NCI-H146 treated with DMSO at 0.1 percent for 48 hours (cell line): ENCODE data around the gene BTBD8.
A peak's percentile ranks its signal among the peaks of the same experiment; 100 is the strongest.
"Not testable (repeated sequence)": the region's sequence is repeated elsewhere in the genome, so short reads cannot be mapped to it uniquely, and the experiment has no call there.

Experiments used
- DNase-seq: peaks from one replicate; lab custom pipeline; 2025; ENCODE audit not compliant: unreplicated experiment; lab: John Stamatoyannopoulos, UW

Gene BTBD8

GRCh38 chr1:92080128-92080985 lies at the start of gene BTBD8:
Gene BTBD8 (plus strand): TSS chr1:92080345. CDS start chr1:92080572, 227 bp downstream.
- peak; percentile 78 for DNase-seq

GRCh38 chr1:92030656-92031107 lies 49.5 kb upstream of the BTBD8 start:
- peak; percentile 52 for DNase-seq

GRCh38 chr1:92031281-92032110 lies 48.6 kb upstream of the BTBD8 start:
- no peak for DNase-seq

GRCh38 chr1:92037400-92037799 lies 42.7 kb upstream of the BTBD8 start:
- DNase-seq: no peak

- DNase-seq: no peak
Measured at GRCh38 chr1:92038695-92039346, 41.3 kb upstream of the BTBD8 start.

- no peak for DNase-seq
Measured at GRCh38 chr1:92040971-92041370, 39.2 kb upstream of the BTBD8 start.

GRCh38 chr1:92043621-92044020 lies 36.5 kb upstream of the BTBD8 start:
- no peak for DNase-seq

GRCh38 chr1:92045766-92046495 lies 34.2 kb upstream of the BTBD8 start:
- no peak for DNase-seq

GRCh38 chr1:92051948-92052347 lies 28.2 kb upstream of the BTBD8 start:
- no peak for DNase-seq

GRCh38 chr1:92065042-92065441 lies 15.1 kb upstream of the BTBD8 start:
- no peak for DNase-seq

- DNase-seq: no peak
Measured at GRCh38 chr1:92066321-92066720, 13.8 kb upstream of the BTBD8 start.

- DNase-seq: no peak
Measured at GRCh38 chr1:92070892-92071291, 9.3 kb upstream of the BTBD8 start.

GRCh38 chr1:92074446-92074845 lies 5.7 kb upstream of the BTBD8 start:
- not testable (repeated sequence) for DNase-seq

GRCh38 chr1:92075311-92075710 lies 4.8 kb upstream of the BTBD8 start, which contains the start of gene SETSIP:
Gene SETSIP (minus strand): TSS chr1:92075411. CDS start chr1:92075411, 0 bp downstream.
- DNase-seq: no peak

- DNase-seq: no peak
Measured at GRCh38 chr1:92076363-92076762, 3.8 kb upstream of the BTBD8 start.

GRCh38 chr1:92078077-92078476 lies 2.1 kb upstream of the BTBD8 start:
- DNase-seq: not testable (repeated sequence)

- no peak for DNase-seq
Measured at GRCh38 chr1:92079441-92079840, 704 bp upstream of the BTBD8 start.

- DNase-seq: no peak
Measured at GRCh38 chr1:92081031-92081430, 886 bp downstream of the BTBD8 start.

GRCh38 chr1:92084651-92085050 lies 4.5 kb downstream of the BTBD8 start:
- DNase-seq: no peak

- DNase-seq: no peak
Measured at GRCh38 chr1:92085727-92086126, 5.6 kb downstream of the BTBD8 start.

- no peak for DNase-seq
Measured at GRCh38 chr1:92087542-92087941, 7.4 kb downstream of the BTBD8 start.
